ENCODE results near the gene ENTPD6.

- TF ChIP-seq CTCF (IDR thresholded peaks at IDR 0.05) (no peak), POLR2A (IDR thresholded peaks at IDR 0.05) (no peak), POLR2AphosphoS5 (IDR thresholded peaks at IDR 0.05) (peak in 2 of 3 donors; percentile 6 to 57)
These were observed 57.3 kb downstream of the ENTPD6 start for GRCh38 chr20:25252686-25253421.

Measured in transverse colon (tissue), 4 donors.